ENCODE results near the gene SCGB1D1. TPM values are rescaled to one million over a fixed set of nuclear protein-coding genes. Genes with fewer than 3 reads are reported as not detected.

Gene SCGB1D1
- total RNA-seq, 1 donor from 2014 or later, result not detected

GRCh38 chr11:62223095-62223494 is 33.1 kb downstream of the SCGB1D1 start:
- no peak for DNase-seq (ENCODE audit: low read depth, low spot score)

- DNase-seq (ENCODE audit: low read depth, low spot score), result no peak
Measured at GRCh38 chr11:62233730-62234129, 43.7 kb downstream of the SCGB1D1 start.

- no peak for DNase-seq (ENCODE audit: low read depth, low spot score)
Measured at GRCh38 chr11:62236187-62236586, 46.2 kb downstream of the SCGB1D1 start.

GRCh38 chr11:62237499-62237898 is 47.5 kb downstream of the SCGB1D1 start:
- DNase-seq (ENCODE audit: low read depth, low spot score), result no peak

GRCh38 chr11:62238151-62238550 is 48.1 kb downstream of the SCGB1D1 start:
- no peak for DNase-seq (ENCODE audit: low read depth, low spot score)

GRCh38 chr11:62241095-62241494 is 51.1 kb downstream of the SCGB1D1 start:
- no peak for DNase-seq (ENCODE audit: low read depth, low spot score)

GRCh38 chr11:62242021-62242420 is 52.0 kb downstream of the SCGB1D1 start, which contains the start of gene SCGB1D2:
TSS of gene SCGB1D2 (plus strand) at chr11:62242239. CDS start at chr11:62242308, 69 bp downstream.
- no peak for DNase-seq (ENCODE audit: low read depth, low spot score)

Other genes with a start within 250 kb of the SCGB1D1 start
- gene BEST1, start 239.9 kb upstream of the SCGB1D1 start, total RNA-seq, result under 0.01 and 0.04 TPM in 2 replicates
- 491 and 772 TPM in 2 replicates for gene FTH1, start 222.6 kb upstream of the SCGB1D1 start, total RNA-seq
- 28.5 and 66.7 TPM in 2 replicates for gene INCENP, start 66.2 kb upstream of the SCGB1D1 start, total RNA-seq
- not detected in 2 replicates for gene SCGB2A1, start 18.5 kb downstream of the SCGB1D1 start, total RNA-seq
- gene SCGB1D2, start 52.0 kb downstream of the SCGB1D1 start, total RNA-seq, result not detected in 2 replicates
- not detected in 2 replicates for gene SCGB2A2, start 79.9 kb downstream of the SCGB1D1 start, total RNA-seq
- gene SCGB1D4, start 108.9 kb downstream of the SCGB1D1 start, total RNA-seq, result not detected in 2 replicates
- gene ASRGL1, start 147.2 kb downstream of the SCGB1D1 start, total RNA-seq, result 62.6 and 134 TPM in 2 replicates
- not detected in 2 replicates for gene SCGB1A1, start 228.8 kb downstream of the SCGB1D1 start, total RNA-seq